SU-DHL-6 (cell line): ENCODE data around the gene BRMS1.

Source experiments
- CTCF ChIP-seq: fragments of 200-600 bp; sonication (generic); IDR thresholded peaks from one replicate; pipeline ENCODE4 v1.5.1; 2017; ENCODE audit warnings: antibody characterized with exemption, mild to moderate bottlenecking, low read length, moderate library complexity; ENCODE audit not compliant: insufficient read depth, poor library complexity, severe bottlenecking
- EZH2phosphoT487 ChIP-seq: fragments of 200-600 bp; sonication (generic), shearing (Covaris generic); conservative IDR thresholded peaks from 2 replicates; pipeline ENCODE4 v1.6.1; 2018; ENCODE audit warnings: mild to moderate bottlenecking, antibody characterized with exemption, low read length, moderate library complexity, mixed read lengths

GRCh38 chr11:66293777-66294625 is 50.9 kb downstream of the BRMS1 start:
- TF ChIP-seq CTCF (no peak), EZH2phosphoT487 (no peak)
